ENCODE results near the gene UGT1A3. TPM values are rescaled to one million over a fixed set of nuclear protein-coding genes. Genes with fewer than 3 reads are reported as not detected.

Gene UGT1A3
- total RNA-seq, 5 donors from 2014 or later (not counting 1 experiment from before 2014, with no cell fraction given), result not detected

- ATAC-seq (replicated peaks in 1 of 4) (no peak), DNase-seq (no peak)
- Mint-ChIP-seq H3K27me3 (peaks cover 14 to 37% of the 10 kb centered on the region in 2 donors), H3K4me3 (no peak overlapping the region), H3K36me3 (no peaks in the 10 kb centered on the region), H3K4me1 (peaks cover 0 to 5% (median 0%) of the 10 kb centered on the region in 3 donors), H3K27ac (no peak overlapping the region), H3K9me3 (no peaks in the 10 kb centered on the region)
- H3K4me3 ChIP-seq (ENCODE audit: control insufficient read depth in 1 of 2, extremely low read depth in 1 of 2, low read length in 1 of 2), result no peak overlapping the region
- H3K27ac ChIP-seq (ENCODE audit: low read length), result no peak overlapping the region
- H3K4me1 ChIP-seq (ENCODE audit: control insufficient read depth in 1 of 2, extremely low read depth in 1 of 2, insufficient read depth in 2 of 2, low read length in 2 of 2), result no peaks in the 10 kb centered on the region
- no peaks in the 10 kb centered on the region for H3K36me3 ChIP-seq (ENCODE audit: control insufficient read depth in 2 of 2, extremely low read depth in 1 of 2, insufficient read depth in 1 of 2, low read length in 1 of 2)
- H3K27me3 ChIP-seq (replicated peaks in 1 of 2; ENCODE audit: control insufficient read depth in 2 of 2, extremely low read depth in 1 of 2, insufficient read depth in 2 of 2, low read length in 1 of 2), result peaks cover 0 to 45% of the 10 kb centered on the region in 2 experiments
- ChIA-PET POLR2A (no interaction called here), CTCF (no interaction called here)
- 100% methylated on average over 2 of the region's 4 CpGs for WGBS (ENCODE audit: insufficient coverage)
- no peaks in the 10 kb centered on the region for H3K9me3 ChIP-seq
These were observed 87.9 kb downstream of the UGT1A3 start for GRCh38 chr2:233816771-233817170.

GRCh38 chr2:233817361-233817911, 88.6 kb downstream of the UGT1A3 start:
- Mint-ChIP-seq H3K27ac (no peak overlapping the region), H3K4me1 (peaks cover 0 to 5% (median 0%) of the 10 kb centered on the region in 3 donors)
- ATAC-seq (replicated peaks in 1 of 4), result no peak

GRCh38 chr2:233817995-233818638, 89.3 kb downstream of the UGT1A3 start:
- no peak overlapping the region for H3K4me3 Mint-ChIP-seq
- H3K27ac ChIP-seq (ENCODE audit: low read length), result no peak overlapping the region
- no peaks in the 10 kb centered on the region for H3K36me3 Mint-ChIP-seq
- ATAC-seq (replicated peaks in 1 of 4) (no peak), DNase-seq (peak in 2 of 35 experiments; percentile 9 to 19)
- H3K9me3 ChIP-seq, result no peaks in the 10 kb centered on the region
- H3K9me3 Mint-ChIP-seq, result no peaks in the 10 kb centered on the region
- no peak overlapping the region for H3K27ac Mint-ChIP-seq
- H3K27me3 Mint-ChIP-seq, result peaks cover 14 to 33% of the 10 kb centered on the region in 2 donors
- H3K27me3 ChIP-seq (replicated peaks in 1 of 2; ENCODE audit: control insufficient read depth in 2 of 2, extremely low read depth in 1 of 2, insufficient read depth in 2 of 2, low read length in 1 of 2), result peaks cover 0 to 55% of the 10 kb centered on the region in 2 experiments
- 90% methylated on average over 10 of the region's 11 CpGs for WGBS (ENCODE audit: insufficient coverage)
- CTCF ChIA-PET, result no interaction called here
- no peak overlapping the region for H3K4me3 ChIP-seq (ENCODE audit: control insufficient read depth in 1 of 2, extremely low read depth in 1 of 2, low read length in 1 of 2)
- POLR2A ChIA-PET, result no interaction called here
- H3K4me1 Mint-ChIP-seq, result peaks cover 0 to 5% (median 0%) of the 10 kb centered on the region in 3 donors
- no peaks in the 10 kb centered on the region for H3K36me3 ChIP-seq (ENCODE audit: control insufficient read depth in 2 of 2, extremely low read depth in 1 of 2, insufficient read depth in 1 of 2, low read length in 1 of 2)
- H3K4me1 ChIP-seq (ENCODE audit: control insufficient read depth in 1 of 2, extremely low read depth in 1 of 2, insufficient read depth in 2 of 2, low read length in 2 of 2), result no peaks in the 10 kb centered on the region

More at GRCh38 chr2:233817361-233817911, 88.6 kb downstream of the UGT1A3 start:
- no peaks in the 10 kb centered on the region for H3K36me3 Mint-ChIP-seq
- ChIA-PET CTCF (no interaction called here), POLR2A (no interaction called here)
- H3K4me3 Mint-ChIP-seq, result no peak overlapping the region
- Histone ChIP-seq H3K4me1 (ENCODE audit: control insufficient read depth in 1 of 2, extremely low read depth in 1 of 2, insufficient read depth in 2 of 2, low read length in 2 of 2) (no peaks in the 10 kb centered on the region), H3K27me3 (replicated peaks in 1 of 2; ENCODE audit: control insufficient read depth in 2 of 2, extremely low read depth in 1 of 2, insufficient read depth in 2 of 2, low read length in 1 of 2) (peaks cover 0 to 52% of the 10 kb centered on the region in 2 experiments), H3K27ac (ENCODE audit: low read length) (no peak overlapping the region), H3K4me3 (ENCODE audit: control insufficient read depth in 1 of 2, extremely low read depth in 1 of 2, low read length in 1 of 2) (no peak overlapping the region), H3K36me3 (ENCODE audit: control insufficient read depth in 2 of 2, extremely low read depth in 1 of 2, insufficient read depth in 1 of 2, low read length in 1 of 2) (no peaks in the 10 kb centered on the region), H3K9me3 (no peaks in the 10 kb centered on the region)
- peaks cover 14 to 33% of the 10 kb centered on the region in 2 donors for H3K27me3 Mint-ChIP-seq
- H3K9me3 Mint-ChIP-seq, result no peaks in the 10 kb centered on the region
- peak in 1 of 35 experiments; percentile 22 for DNase-seq
- WGBS (ENCODE audit: insufficient coverage), result 65% methylated on average over 3 of the region's 3 CpGs

- H3K27me3 ChIP-seq (replicated peaks in 1 of 2; ENCODE audit: control insufficient read depth in 2 of 2, extremely low read depth in 1 of 2, insufficient read depth in 2 of 2, low read length in 1 of 2), result peaks cover 0 to 53% of the 10 kb centered on the region in 2 experiments
- no peaks in the 10 kb centered on the region for H3K4me1 ChIP-seq (ENCODE audit: control insufficient read depth in 1 of 2, extremely low read depth in 1 of 2, insufficient read depth in 2 of 2, low read length in 2 of 2)
- H3K4me1 Mint-ChIP-seq, result peaks cover 0 to 5% (median 0%) of the 10 kb centered on the region in 3 donors
- no peaks in the 10 kb centered on the region for H3K36me3 ChIP-seq (ENCODE audit: control insufficient read depth in 2 of 2, extremely low read depth in 1 of 2, insufficient read depth in 1 of 2, low read length in 1 of 2)
- DNase-seq, result peak in 1 of 35 experiments; percentile 21
- ChIA-PET POLR2A (no interaction called here), CTCF (no interaction called here)
- no peaks in the 10 kb centered on the region for H3K36me3 Mint-ChIP-seq
- no peak for ATAC-seq (replicated peaks in 1 of 4)
- WGBS (ENCODE audit: insufficient coverage), result 57% methylated on average over 11 of the region's 17 CpGs
- no peak overlapping the region for H3K4me3 Mint-ChIP-seq
- peaks cover 14 to 33% of the 10 kb centered on the region in 2 donors for H3K27me3 Mint-ChIP-seq
- no peaks in the 10 kb centered on the region for H3K9me3 Mint-ChIP-seq
- no peak overlapping the region for H3K27ac ChIP-seq (ENCODE audit: low read length)
- H3K27ac Mint-ChIP-seq, result no peak overlapping the region
- no peaks in the 10 kb centered on the region for H3K9me3 ChIP-seq
- no peak overlapping the region for H3K4me3 ChIP-seq (ENCODE audit: control insufficient read depth in 1 of 2, extremely low read depth in 1 of 2, low read length in 1 of 2)
These were observed 90.1 kb downstream of the UGT1A3 start for GRCh38 chr2:233818639-233819621.

GRCh38 chr2:233819884-233820773, 91.3 kb downstream of the UGT1A3 start:
- POLR2A ChIA-PET, result no interaction called here

More at GRCh38 chr2:233819884-233820773, 91.3 kb downstream of the UGT1A3 start:
- Histone ChIP-seq H3K27me3 (replicated peaks in 1 of 2; ENCODE audit: control insufficient read depth in 2 of 2, extremely low read depth in 1 of 2, insufficient read depth in 2 of 2, low read length in 1 of 2) (peaks cover 0 to 53% of the 10 kb centered on the region in 2 experiments), H3K4me1 (ENCODE audit: control insufficient read depth in 1 of 2, extremely low read depth in 1 of 2, insufficient read depth in 2 of 2, low read length in 2 of 2) (no peaks in the 10 kb centered on the region), H3K4me3 (ENCODE audit: control insufficient read depth in 1 of 2, extremely low read depth in 1 of 2, low read length in 1 of 2) (no peak overlapping the region), H3K36me3 (ENCODE audit: control insufficient read depth in 2 of 2, extremely low read depth in 1 of 2, insufficient read depth in 1 of 2, low read length in 1 of 2) (no peaks in the 10 kb centered on the region), H3K9me3 (no peaks in the 10 kb centered on the region), H3K27ac (ENCODE audit: low read length) (no peak overlapping the region)
- DNase-seq, result peak in 1 of 35 experiments; percentile 13
- Mint-ChIP-seq H3K27ac (no peak overlapping the region), H3K36me3 (no peaks in the 10 kb centered on the region), H3K4me3 (no peak overlapping the region), H3K4me1 (peaks cover 0 to 5% (median 0%) of the 10 kb centered on the region in 3 donors), H3K27me3 (peaks cover 14 to 29% of the 10 kb centered on the region in 2 donors), H3K9me3 (no peaks in the 10 kb centered on the region)
- ATAC-seq (replicated peaks in 1 of 4), result no peak
- WGBS (ENCODE audit: insufficient coverage), result 73% methylated on average over 12 of the region's 18 CpGs
- CTCF ChIA-PET, result no interaction called here
